Endothelial cell of umbilical vein (primary cell): ENCODE results near the gene FOLR1. TPM values are rescaled to one million over a fixed set of nuclear protein-coding genes. Genes with fewer than 3 reads are reported as not detected.

Source experiments
- BruUV-seq: library from RNA; stranded (reverse); fragments of 400-500 nt; replicated peaks from 2 replicates; lab custom pipeline; 2021; lab: Mats Ljungman, UMichigan
- CTCF ChIA-PET: fragments of 300-600, 350-600 bp; sonication (Branson Sonifier 250); formaldehyde crosslinking; loops from one replicate; lab custom pipeline; 2021; ENCODE audit warnings: antibody characterized with exemption, inconsistent platforms; lab: Charles Lee
- POLR2A ChIA-PET: fragments of 300-600, 350-600 bp; sonication (Branson Sonifier 250); formaldehyde crosslinking; loops from one replicate; lab custom pipeline; 2021; ENCODE audit warnings: antibody characterized with exemption, inconsistent platforms; lab: Charles Lee
- DNase-seq: peaks from one replicate; pipeline ENCODE4 v3.0.0-alpha.2; 2011; ENCODE audit warnings: low read depth, low spot score
- FAIRE-seq: peaks from 2 replicates; lab custom pipeline; 2011; peaks lifted over from hg19 to GRCh38; lab: Jason Lieb, UNC
- H2AFZ ChIP-seq: 2 replicates; pipeline ENCODE4 v1.6.0; 2012; ENCODE audit warnings: low read depth, low read length, control low read depth, inconsistent platforms
- H3K27ac ChIP-seq: 2 replicates; pipeline ENCODE4 v1.5.1; 2011; ENCODE audit warnings: low read depth, mild to moderate bottlenecking, control low read depth, low read length, moderate library complexity; ENCODE audit not compliant: insufficient read depth
- H3K27me3 ChIP-seq, 2 experiments: 2 replicates each; pipeline versions ENCODE4 v1.6.0 to v1.6.1; 2011; ENCODE audit warnings: low read length in 2 of 2, mixed read lengths in 1 of 2; ENCODE audit not compliant: control insufficient read depth in 2 of 2, insufficient read depth in 2 of 2
- H3K36me3 ChIP-seq, 2 experiments: 2 replicates in 1 of 2; 3 replicates in 1 of 2; pipeline ENCODE4 v1.5.1; 2011; ENCODE audit warnings: low read length in 2 of 2, mild to moderate bottlenecking in 1 of 2, moderate library complexity in 1 of 2; ENCODE audit not compliant: control insufficient read depth in 2 of 2, insufficient read depth in 2 of 2; ENCODE audit errors: extremely low read depth in 1 of 2
- H3K4me1 ChIP-seq: 3 replicates; pipeline ENCODE4 v1.5.1; 2011; ENCODE audit warnings: mild to moderate bottlenecking, low read length; ENCODE audit not compliant: control insufficient read depth, insufficient read depth; ENCODE audit errors: extremely low read depth
- H3K4me2 ChIP-seq: 2 replicates; pipeline ENCODE4 v1.6.1; 2011; ENCODE audit warnings: low read length, control low read depth, mixed read lengths; ENCODE audit not compliant: insufficient read depth
- H3K4me3 ChIP-seq, 3 experiments: fragments of 200-600 bp in 1 of 3; sonication (generic), shearing (Covaris generic) in 1 of 3; replicated peaks in 1 of 3; 2 replicates each; pipeline ENCODE4 v1.5.1; 2011 to 2016; ENCODE audit warnings: control low read depth in 3 of 3, low read length in 3 of 3, mild to moderate bottlenecking in 2 of 3, inconsistent platforms in 1 of 3, low read depth in 1 of 3, moderate library complexity in 1 of 3; ENCODE audit not compliant: insufficient read depth in 1 of 3
- H3K79me2 ChIP-seq: 2 replicates; pipeline ENCODE4 v1.6.0; 2012; ENCODE audit warnings: low read length, inconsistent platforms; ENCODE audit not compliant: control insufficient read depth, insufficient read depth
- H3K9ac ChIP-seq: replicated peaks from 2 replicates; pipeline ENCODE3; 2011; ENCODE audit warnings: low read length, control low read depth; ENCODE audit not compliant: insufficient read depth; ENCODE audit errors: extremely low read depth
- H3K9me1 ChIP-seq: replicated peaks from 3 replicates; pipeline ENCODE4 v1.6.0; 2011; ENCODE audit warnings: mild to moderate bottlenecking, low read length; ENCODE audit not compliant: control insufficient read depth, insufficient read depth; ENCODE audit errors: extremely low read depth
- H3K9me3 ChIP-seq: replicated peaks from 2 replicates; pipeline ENCODE4 v1.5.1; 2012; ENCODE audit warnings: low read length, inconsistent platforms; ENCODE audit not compliant: control insufficient read depth, insufficient read depth
- H4K20me1 ChIP-seq: replicated peaks from 2 replicates; pipeline ENCODE3; 2011; ENCODE audit warnings: mild to moderate bottlenecking, low read length; ENCODE audit not compliant: control insufficient read depth, insufficient read depth; ENCODE audit errors: extremely low read depth
- FOS ChIP-seq: IDR thresholded peaks from 2 replicates; pipeline ENCODE4 v1.6.1; 2011; ENCODE audit warnings: mild to moderate bottlenecking, low read length, moderate library complexity, borderline replicate concordance; ENCODE audit not compliant: insufficient read depth
- GATA2 ChIP-seq: IDR thresholded peaks from 2 replicates; pipeline ENCODE4 v1.7.0; 2011; ENCODE audit warnings: low read depth, mild to moderate bottlenecking, moderate library complexity, mixed read lengths, low read length; ENCODE audit not compliant: insufficient read length, insufficient read depth
- JUN ChIP-seq: IDR thresholded peaks from 2 replicates; pipeline ENCODE4 v1.6.1; 2011; ENCODE audit warnings: borderline replicate concordance, low read depth; ENCODE audit not compliant: insufficient read length, insufficient read depth
- MAX ChIP-seq: IDR thresholded peaks from 2 replicates; pipeline ENCODE4 v1.6.1; 2011; ENCODE audit not compliant: insufficient read depth, insufficient read length
- MYC ChIP-seq: IDR thresholded peaks from one replicate; pipeline ENCODE4 v1.6.1; 2011; ENCODE audit warnings: mild to moderate bottlenecking, low read depth, low read length
- POLR2A ChIP-seq: IDR thresholded peaks from 2 replicates; pipeline ENCODE4 v1.6.1; 2012; ENCODE audit warnings: low read depth, mild to moderate bottlenecking, control low read depth, low read length
- POLR2AphosphoS5 ChIP-seq: IDR thresholded peaks from 2 replicates; pipeline ENCODE4 v1.6.1; 2012; ENCODE audit warnings: low read depth, mild to moderate bottlenecking, control low read depth, low read length, moderate library complexity; ENCODE audit not compliant: insufficient read depth
- dilution Hi-C: fragments of 300-500 bp; cut with MboI; formaldehyde crosslinking; loops from one replicate; pipeline ENCODE4 v1.15.0; 2019; ENCODE audit warnings: low sequenced_read_pairs; ENCODE audit not compliant: extremely low pct_ligation_motif_present
- intact Hi-C: fragments of 100-400 bp; cut with micrococcal nuclease; formaldehyde crosslinking; loops from one replicate; pipeline ENCODE4 v1.10.0; 2022
- polyA plus RNA-seq, 4 experiments: library from polyadenylated mRNA; depleted of rRNA in 3 of 4; stranded (reverse) in 3 of 4; unstranded in 1 of 4; fragments of >200 nt; gene quantifications; 2 replicates each; pipeline versions ENCODE4 v1.2.1 to v1.2.3, GENCODE V29; 2011 to 2012; ENCODE audit warnings: missing spikeins in 1 of 4
- total RNA-seq: library from RNA; stranded (reverse); gene quantifications from 2 replicates; pipeline ENCODE4 v1.2.3, GENCODE V29; 2021
- TF ChIP-seq, protein P1 (sequence below), 2 donors: IDR thresholded peaks; 1 replicate in 1 of 2; 2 replicates in 1 of 2; pipeline ENCODE4 v1.5.1; 2011; ENCODE audit warnings: low read length in 2 of 2, mild to moderate bottlenecking in 2 of 2, moderate library complexity in 2 of 2, control low read depth in 1 of 2, inconsistent platforms in 1 of 2, low read depth in 1 of 2; ENCODE audit not compliant: insufficient read depth in 1 of 2; ENCODE audit errors: extremely low read depth in 1 of 2

FOLR1 gene
- total and polyA plus RNA-seq, 2 donors (not counting 3 experiments of a cell fraction or from before 2014, with no cell fraction given): not detected

- TF ChIP-seq MAX (no peak), POLR2A (no peak), GATA2 (no peak), FOS (no peak), POLR2AphosphoS5 (no peak), JUN (no peak), MYC (no peak)
- TF ChIP-seq, protein P1, sequence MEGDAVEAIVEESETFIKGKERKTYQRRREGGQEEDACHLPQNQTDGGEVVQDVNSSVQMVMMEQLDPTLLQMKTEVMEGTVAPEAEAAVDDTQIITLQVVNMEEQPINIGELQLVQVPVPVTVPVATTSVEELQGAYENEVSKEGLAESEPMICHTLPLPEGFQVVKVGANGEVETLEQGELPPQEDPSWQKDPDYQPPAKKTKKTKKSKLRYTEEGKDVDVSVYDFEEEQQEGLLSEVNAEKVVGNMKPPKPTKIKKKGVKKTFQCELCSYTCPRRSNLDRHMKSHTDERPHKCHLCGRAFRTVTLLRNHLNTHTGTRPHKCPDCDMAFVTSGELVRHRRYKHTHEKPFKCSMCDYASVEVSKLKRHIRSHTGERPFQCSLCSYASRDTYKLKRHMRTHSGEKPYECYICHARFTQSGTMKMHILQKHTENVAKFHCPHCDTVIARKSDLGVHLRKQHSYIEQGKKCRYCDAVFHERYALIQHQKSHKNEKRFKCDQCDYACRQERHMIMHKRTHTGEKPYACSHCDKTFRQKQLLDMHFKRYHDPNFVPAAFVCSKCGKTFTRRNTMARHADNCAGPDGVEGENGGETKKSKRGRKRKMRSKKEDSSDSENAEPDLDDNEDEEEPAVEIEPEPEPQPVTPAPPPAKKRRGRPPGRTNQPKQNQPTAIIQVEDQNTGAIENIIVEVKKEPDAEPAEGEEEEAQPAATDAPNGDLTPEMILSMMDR (IDR thresholded peaks at IDR 0.05; ENCODE audit: extremely low read depth in 1 of 2, insufficient read depth in 1 of 2, low read depth in 1 of 2, low read length in 2 of 2): no peak
- FAIRE-seq: no peak
- Histone ChIP-seq H2AFZ (no peak overlapping the region), H3K36me3 (peaks cover 9 to 45% of the 10 kb centered on the region in 2 experiments), H3K9me1 (no peaks in the 10 kb centered on the region), H3K27ac (no peak overlapping the region), H3K9me3 (no peaks in the 10 kb centered on the region), H4K20me1 (no peaks in the 10 kb centered on the region), H3K79me2 (no peaks in the 10 kb centered on the region), H3K9ac (no peak overlapping the region), H3K4me1 (peaks cover 12% of the 10 kb centered on the region), H3K4me2 (no peak overlapping the region), H3K27me3 (peaks cover 24 to 32% of the 10 kb centered on the region in 2 experiments), H3K4me3 (no peak overlapping the region)
- intact Hi-C loops (no loop called here), dilution Hi-C loops (no loop called here)
- no TSS peak for BruUV-seq
- DNase-seq: no peak
- ChIA-PET POLR2A (interaction anchor here (0.6 to 1.4 kb wide), 2 partner anchors 9 to 131 kb away, joined by 4 to 8 read pairs; no protein-coding TSS in a partner anchor), CTCF (interaction anchor here (0.7 to 3.8 kb wide), 18 partner anchors 7 to 261 kb away, joined by 3 to 38 read pairs (median 4); partner anchors contain the start of gene INPPL1)
Observed at GRCh38 chr11:72237112-72237931, 45.4 kb downstream of the FOLR1 start.
